A549 (cell line): Measurements from ENCODE around the gene GALNT8. TPM values are rescaled to one million over a fixed set of nuclear protein-coding genes. Genes with fewer than 3 reads are reported as not detected.

Experiments
- ATAC-seq, 2 experiments: fragments of 200-7000 bp in 1 of 2; fragments of >200 bp in 1 of 2; cut with Nextera tagmentation in 1 of 2; cut with Tn5 transposase in 1 of 2; 3 replicates each; pipeline versions ENCODE4 v1.8.0 to v1.9.1; 2018 to 2020; ENCODE audit warnings: mild to moderate bottlenecking in 1 of 2, moderate library complexity in 1 of 2
- CTCF ChIA-PET: fragments of 300-600 bp; sonication (Branson Sonifier 250); formaldehyde crosslinking; extraction: SDS; loops from one replicate; lab custom pipeline; 2021; ENCODE audit warnings: antibody characterized with exemption, inconsistent platforms; lab: Yijun Ruan, JAX
- POLR2A ChIA-PET: fragments of 350-600 bp; formaldehyde crosslinking; extraction: SDS; loops from one replicate; lab custom pipeline; 2021; ENCODE audit warnings: antibody characterized with exemption, inconsistent platforms; lab: Yijun Ruan, JAX
- DNase-seq, 2 experiments: peaks; one replicate each; pipeline versions ENCODE4 v3.0.0 to v3.0.0-alpha.2; 2011 to 2016; ENCODE audit warnings: low read depth in 1 of 2, low spot score in 1 of 2
- FAIRE-seq: peaks from 2 replicates; lab custom pipeline; 2011; peaks lifted over from hg19 to GRCh38; lab: Jason Lieb, UNC
- H3K27ac ChIP-seq, 2 experiments: fragments of >200 bp; sonication (Bioruptor Twin); formaldehyde crosslinking; 3 replicates each; pipeline ENCODE4 v1.5.1; 2016 to 2017
- H3K4me1 ChIP-seq: fragments of >200 bp; sonication (Bioruptor Twin); formaldehyde crosslinking; 3 replicates; pipeline ENCODE4 v1.6.1; 2016
- H3K4me2 ChIP-seq: fragments of >200 bp; sonication (Bioruptor Twin); formaldehyde crosslinking; 3 replicates; pipeline ENCODE4 v1.6.1; 2016
- H3K4me3 ChIP-seq: fragments of >200 bp; sonication (Bioruptor Twin); formaldehyde crosslinking; 3 replicates; pipeline ENCODE4 v1.5.1; 2016
- H3K9me3 ChIP-seq: fragments of >200 bp; sonication (Bioruptor Twin); formaldehyde crosslinking; 3 replicates; pipeline ENCODE4 v1.6.1; 2016
- CBX2 ChIP-seq: fragments of 200-600 bp; sonication (generic); IDR thresholded peaks from 2 replicates; pipeline ENCODE4 v1.6.1; 2016; ENCODE audit warnings: low read depth, mild to moderate bottlenecking, borderline replicate concordance
- CHD4 ChIP-seq: fragments of 200-600 bp; sonication (generic); IDR thresholded peaks from 2 replicates; pipeline ENCODE4 v1.6.1; 2016; ENCODE audit warnings: antibody characterized with exemption, mild to moderate bottlenecking, borderline replicate concordance
- ELK1 ChIP-seq: fragments of 150-350 bp; IDR thresholded peaks from 2 replicates; pipeline ENCODE4 v1.6.1; 2014; ENCODE audit warnings: low read depth, mild to moderate bottlenecking, low read length
- EP300 ChIP-seq, 2 experiments: fragments of >200 bp; sonication (Bioruptor Twin); formaldehyde crosslinking; IDR thresholded peaks; 2 replicates in 1 of 2; 3 replicates in 1 of 2; pipeline ENCODE4 v1.6.1; 2016 to 2017
- ESRRA ChIP-seq: fragments of 150-350 bp; IDR thresholded peaks from 2 replicates; pipeline ENCODE4 v1.6.1; 2014; ENCODE audit warnings: mild to moderate bottlenecking, low read length, borderline replicate concordance
- GATA3 ChIP-seq: IDR thresholded peaks from 2 replicates; pipeline ENCODE4 v1.6.1; 2012; ENCODE audit warnings: borderline replicate concordance
- HEYL ChIP-seq: fragments of 250-450 bp; sonication (Bioruptor Pico); IDR thresholded peaks from 2 replicates; pipeline ENCODE4 v1.8.0; 2021; ENCODE audit warnings: mild to moderate bottlenecking, moderate library complexity
- HMGXB4 ChIP-seq: fragments of 250-450 bp; sonication (Bioruptor Pico); IDR thresholded peaks from 2 replicates; pipeline ENCODE4 v1.5.0; 2021; ENCODE audit warnings: mild to moderate bottlenecking, moderate library complexity, borderline replicate concordance
- HOXA7 ChIP-seq: fragments of 250-450 bp; sonication (Bioruptor Pico); IDR thresholded peaks from 2 replicates; pipeline ENCODE4 v1.5.0; 2020; ENCODE audit warnings: mild to moderate bottlenecking, moderate library complexity
- JUN ChIP-seq, 2 experiments: fragments of >200 bp; sonication (Bioruptor Twin); formaldehyde crosslinking; IDR thresholded peaks; 2 replicates in 1 of 2; 3 replicates in 1 of 2; pipeline ENCODE4 v1.6.1; 2016 to 2017
- KDM5A ChIP-seq: fragments of 200-600 bp; sonication (generic); IDR thresholded peaks from 2 replicates; pipeline ENCODE4 v1.6.1; 2016; ENCODE audit warnings: antibody characterized with exemption, mild to moderate bottlenecking
- MAFK ChIP-seq: fragments of 450-650 bp; IDR thresholded peaks from 2 replicates; pipeline ENCODE4 v1.6.1; 2014; ENCODE audit not compliant: partially characterized antibody
- MAX ChIP-seq: IDR thresholded peaks from 2 replicates; pipeline ENCODE4 v1.6.1; 2012
- MAZ ChIP-seq: fragments of 150-350 bp; IDR thresholded peaks from 2 replicates; pipeline ENCODE4 v1.6.1; 2014; ENCODE audit warnings: antibody characterized with exemption, low read depth, low read length, borderline replicate concordance
- MYC ChIP-seq: IDR thresholded peaks from 2 replicates; pipeline ENCODE4 v1.6.1; 2012; ENCODE audit warnings: mild to moderate bottlenecking, inconsistent platforms, low read length, improper control_type of control experiment, borderline replicate concordance
- NFE2L2 ChIP-seq: fragments of 150-350 bp; conservative IDR thresholded peaks from 2 replicates; pipeline ENCODE4 v1.6.1; 2014; ENCODE audit warnings: low read length
- NPAS2 ChIP-seq: fragments of 250-450 bp; sonication (Bioruptor Pico); IDR thresholded peaks from 2 replicates; pipeline ENCODE4 v1.8.0; 2022; ENCODE audit warnings: mild to moderate bottlenecking, moderate library complexity, borderline replicate concordance
- PHF8 ChIP-seq: fragments of 200-600 bp; sonication (generic); IDR thresholded peaks from 2 replicates; pipeline ENCODE4 v1.6.1; 2016; ENCODE audit warnings: low read depth, mild to moderate bottlenecking, antibody characterized with exemption, moderate library complexity, borderline replicate concordance
- POLR2A ChIP-seq: IDR thresholded peaks from 2 replicates; pipeline ENCODE4 v1.6.1; 2012; ENCODE audit warnings: mild to moderate bottlenecking, low read length
- POLR2AphosphoS2 ChIP-seq: conservative IDR thresholded peaks from 2 replicates; pipeline ENCODE4 v1.6.1; 2012; ENCODE audit warnings: low read length, improper control_type of control experiment, inconsistent platforms
- RAD21 ChIP-seq, 2 experiments: fragments of >200 bp in 1 of 2; sonication (Bioruptor Twin) in 1 of 2; formaldehyde crosslinking in 1 of 2; IDR thresholded peaks in 1 of 2; conservative IDR thresholded peaks in 1 of 2; 2 replicates in 1 of 2; 3 replicates in 1 of 2; pipeline ENCODE4 v1.6.1; 2012 to 2018; ENCODE audit warnings: inconsistent platforms in 1 of 2
- REST ChIP-seq: fragments of 200-600 bp; sonication (generic); IDR thresholded peaks from 2 replicates; pipeline ENCODE4 v1.6.1; 2016; ENCODE audit warnings: antibody characterized with exemption, mild to moderate bottlenecking, moderate library complexity
- SMC3 ChIP-seq: fragments of >200 bp; sonication (Bioruptor Twin); formaldehyde crosslinking; IDR thresholded peaks from 3 replicates; pipeline ENCODE4 v1.6.1; 2018; ENCODE audit warnings: inconsistent platforms
- TFCP2L1 ChIP-seq: fragments of 250-450 bp; sonication (Bioruptor Pico); IDR thresholded peaks from 2 replicates; pipeline ENCODE4 v1.5.0; 2021; ENCODE audit warnings: mild to moderate bottlenecking
- ZC3H11A ChIP-seq: fragments of 450-650 bp; IDR thresholded peaks from 2 replicates; pipeline ENCODE4 v1.6.1; 2014; ENCODE audit warnings: antibody characterized with exemption, mild to moderate bottlenecking
- ZNF302 ChIP-seq: fragments of 250-450 bp; sonication (Bioruptor Pico); IDR thresholded peaks from 2 replicates; pipeline ENCODE4 v1.9.0; 2021; ENCODE audit warnings: inconsistent platforms, mild to moderate bottlenecking, moderate library complexity
- ZSCAN20 ChIP-seq: fragments of 250-450 bp; sonication (Bioruptor Pico); IDR thresholded peaks from 2 replicates; pipeline ENCODE4 v1.8.0; 2022; ENCODE audit warnings: mild to moderate bottlenecking, moderate library complexity
- WGBS: methylation state at CpG from one replicate; pipeline ENCODE4 v1.1.6; 2017; ENCODE audit errors: missing lambda C conversion rate; 5-methylcytosine and 5-hydroxymethylcytosine counted together
- polyA plus RNA-seq, 4 experiments: library from polyadenylated mRNA; depleted of rRNA in 3 of 4; stranded (reverse); fragments of >200 nt; fragmentation: RNase III in 1 of 4; extraction: RNeasy Plus Mini Kit Qiagen cat#74134 plus additional on column Dnase treatment in 1 of 4; gene quantifications; 2 replicates in 3 of 4; 3 replicates in 1 of 4; pipeline ENCODE4 v1.2.3, GENCODE V29; 2011 to 2017
- TF ChIP-seq, protein P1 (sequence below): fragments of >200 bp; sonication (Bioruptor Twin); formaldehyde crosslinking; IDR thresholded peaks from 3 replicates; pipeline ENCODE4 v1.5.1; 2016

GALNT8 gene
- polyA plus RNA-seq, 2 of the 4 experiments (the other 2 are of a cell fraction): not detected

DNA sequence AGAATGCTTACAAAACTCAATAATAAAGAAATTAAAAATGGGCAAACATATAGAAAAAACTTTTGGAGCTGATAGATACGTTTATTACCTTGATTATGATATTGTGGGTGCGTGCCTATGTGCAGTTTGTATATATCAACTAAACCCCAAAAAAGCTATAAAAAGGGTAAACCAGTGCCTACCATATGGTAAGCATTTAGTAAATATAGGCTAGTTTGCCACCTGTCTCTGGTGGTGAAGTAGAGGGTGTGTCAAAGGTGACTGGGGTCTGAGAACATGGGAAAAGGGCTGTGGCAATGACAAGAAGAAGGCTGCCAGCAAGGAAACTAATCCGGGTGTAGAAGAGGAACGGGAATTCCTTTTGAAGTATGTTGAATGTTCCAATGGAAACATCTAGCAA is 18.3 kb downstream of the GALNT8 start:
- Histone ChIP-seq H3K4me2 (no peak overlapping the region), H3K4me1 (no peaks in the 10 kb centered on the region), H3K9me3 (no peaks in the 10 kb centered on the region), H3K27ac (no peak overlapping the region), H3K4me3 (no peak overlapping the region)
- under 1% methylated on average over 4 of the region's 4 CpGs for WGBS
- DNase-seq (no peak), FAIRE-seq (no peak), ATAC-seq (no peak)
- ChIA-PET CTCF (interaction anchor here (0.6 to 1.3 kb wide), 2 partner anchors 9 to 19 kb away, joined by 3 to 7 read pairs; no protein-coding TSS in a partner anchor), POLR2A (no interaction called here)
- TF ChIP-seq KDM5A (no peak), JUN (IDR thresholded peaks at IDR 0.05) (no peak), ESRRA (no peak), ZNF302 (CRISPR knock-in tag) (no peak), EP300 (IDR thresholded peaks at IDR 0.05) (no peak), GATA3 (no peak), SMC3 (no peak), MYC (no peak), TFCP2L1 (CRISPR knock-in tag) (no peak), HEYL (CRISPR knock-in tag) (no peak), POLR2A (no peak), MAX (no peak), MAZ (no peak), CHD4 (no peak), HOXA7 (no peak), ZC3H11A (no peak), NPAS2 (no peak), CBX2 (no peak), POLR2AphosphoS2 (no peak)
- TF ChIP-seq, protein P1, sequence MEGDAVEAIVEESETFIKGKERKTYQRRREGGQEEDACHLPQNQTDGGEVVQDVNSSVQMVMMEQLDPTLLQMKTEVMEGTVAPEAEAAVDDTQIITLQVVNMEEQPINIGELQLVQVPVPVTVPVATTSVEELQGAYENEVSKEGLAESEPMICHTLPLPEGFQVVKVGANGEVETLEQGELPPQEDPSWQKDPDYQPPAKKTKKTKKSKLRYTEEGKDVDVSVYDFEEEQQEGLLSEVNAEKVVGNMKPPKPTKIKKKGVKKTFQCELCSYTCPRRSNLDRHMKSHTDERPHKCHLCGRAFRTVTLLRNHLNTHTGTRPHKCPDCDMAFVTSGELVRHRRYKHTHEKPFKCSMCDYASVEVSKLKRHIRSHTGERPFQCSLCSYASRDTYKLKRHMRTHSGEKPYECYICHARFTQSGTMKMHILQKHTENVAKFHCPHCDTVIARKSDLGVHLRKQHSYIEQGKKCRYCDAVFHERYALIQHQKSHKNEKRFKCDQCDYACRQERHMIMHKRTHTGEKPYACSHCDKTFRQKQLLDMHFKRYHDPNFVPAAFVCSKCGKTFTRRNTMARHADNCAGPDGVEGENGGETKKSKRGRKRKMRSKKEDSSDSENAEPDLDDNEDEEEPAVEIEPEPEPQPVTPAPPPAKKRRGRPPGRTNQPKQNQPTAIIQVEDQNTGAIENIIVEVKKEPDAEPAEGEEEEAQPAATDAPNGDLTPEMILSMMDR: no peak

DNA sequence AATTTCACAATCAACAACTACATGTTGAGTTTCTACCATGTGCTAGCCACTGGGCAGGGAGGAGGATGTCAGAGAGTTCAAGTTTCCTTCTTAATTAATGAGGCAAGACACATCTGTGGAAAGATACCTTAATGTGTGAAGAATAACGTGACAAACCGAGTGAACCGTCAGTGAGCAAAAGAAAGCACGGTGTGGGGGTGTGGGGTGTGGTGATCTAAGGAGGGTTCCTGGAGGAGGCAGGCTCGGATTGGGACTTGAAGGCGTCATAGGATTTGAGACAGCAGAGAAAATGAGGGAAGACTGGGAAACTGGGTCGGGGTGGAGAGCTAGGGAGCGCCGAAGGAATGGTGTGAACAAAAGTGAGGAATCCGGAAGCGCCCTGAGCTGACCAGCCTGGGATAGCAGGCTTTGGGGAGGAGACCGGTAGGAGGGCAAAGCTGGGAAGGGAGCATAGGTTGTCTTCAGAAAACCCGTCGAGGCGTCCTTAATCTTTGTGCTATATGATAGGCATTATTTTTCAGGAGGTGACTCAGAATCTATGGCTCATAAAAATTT is 22.3 kb downstream of the GALNT8 start:
- ChIA-PET POLR2A (no interaction called here), CTCF (interaction anchor here (1.4 kb wide), 1 partner anchor 23 kb away, joined by 3 read pairs; no protein-coding TSS in a partner anchor)
- TF ChIP-seq ZNF302 (CRISPR knock-in tag) (no peak), ZSCAN20 (CRISPR knock-in tag) (no peak), REST (no peak), MAX (no peak), PHF8 (no peak), POLR2AphosphoS2 (no peak), SMC3 (no peak), NFE2L2 (no peak), ELK1 (no peak), JUN (IDR thresholded peaks at IDR 0.05) (no peak), HMGXB4 (CRISPR knock-in tag) (no peak), RAD21 (conservative IDR thresholded peaks at IDR 0.05 in 1 of 2, IDR thresholded peaks at IDR 0.05 in 1 of 2) (no peak), MAFK (no peak)
- no peak overlapping the region for H3K4me2 ChIP-seq
- FAIRE-seq (no peak), ATAC-seq (no peak), DNase-seq (no peak)
- no peak overlapping the region for H3K4me3 ChIP-seq
- no peaks in the 10 kb centered on the region for H3K4me1 ChIP-seq
- no peak overlapping the region for H3K27ac ChIP-seq
- WGBS: 41% methylated on average over 15 of the region's 15 CpGs
- H3K9me3 ChIP-seq: no peaks in the 10 kb centered on the region
